Kidney tubule cell (primary cell): ENCODE results near the gene GSTM2.

Source experiments
- DNase-seq: peaks from one replicate; pipeline ENCODE4 v3.0.0-alpha.2; 2018; ENCODE audit warnings: low spot score

The GSTM2 gene

DNA sequence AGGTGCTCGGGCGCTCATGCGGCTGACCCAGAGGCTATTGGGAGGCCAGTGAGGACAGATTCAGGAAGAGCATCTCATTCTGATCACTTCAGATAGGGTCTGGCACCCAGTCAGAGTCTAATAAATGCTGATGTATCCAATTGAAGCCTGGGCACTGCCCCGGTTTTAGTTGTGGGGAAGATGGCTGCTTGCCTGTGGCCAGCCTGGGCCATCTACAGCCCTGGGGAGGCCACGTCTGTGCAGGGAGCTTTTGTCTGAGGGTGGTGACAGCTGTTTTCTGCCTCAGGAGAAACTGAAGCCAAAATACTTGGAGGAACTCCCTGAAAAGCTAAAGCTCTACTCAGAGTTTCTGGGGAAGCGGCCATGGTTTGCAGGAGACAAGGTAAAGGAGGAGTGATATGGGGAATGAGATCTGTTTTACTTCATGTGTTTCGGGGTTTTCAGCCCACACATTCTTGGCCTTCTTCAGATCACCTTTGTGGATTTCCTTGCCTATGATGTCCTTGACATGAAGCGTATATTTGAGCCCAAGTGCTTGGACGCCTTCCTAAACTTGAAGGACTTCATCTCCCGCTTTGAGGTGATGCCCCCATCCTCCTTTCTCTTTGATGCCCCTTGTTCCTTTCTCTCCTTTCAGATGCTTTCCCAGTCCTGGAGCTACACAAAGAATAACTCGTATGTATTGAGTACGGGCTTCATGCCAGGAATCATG is 47.0 kb downstream of the GSTM2 start:
- peak; percentile 0 for DNase-seq

DNA sequence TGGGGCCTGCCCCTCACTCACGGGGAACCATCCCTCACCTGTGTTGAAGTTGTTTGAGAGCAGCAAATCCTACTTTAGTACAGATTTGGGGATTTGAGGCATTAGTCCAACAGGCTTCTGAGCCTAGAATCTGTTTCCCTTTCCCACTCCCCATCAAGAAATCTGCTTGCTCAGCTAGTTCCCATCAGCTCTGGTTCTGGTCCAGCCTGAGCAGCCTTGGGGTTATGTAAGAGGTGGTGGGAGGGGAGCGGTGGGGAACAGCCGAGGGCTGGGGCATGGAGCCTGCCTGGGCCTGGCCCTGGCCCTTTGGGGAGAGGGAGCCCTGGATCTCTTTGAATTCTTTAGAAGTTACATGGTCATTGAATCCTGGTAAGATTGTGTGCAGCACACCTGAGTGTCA is 48.3 kb downstream of the GSTM2 start:
- DNase-seq: no peak

DNA sequence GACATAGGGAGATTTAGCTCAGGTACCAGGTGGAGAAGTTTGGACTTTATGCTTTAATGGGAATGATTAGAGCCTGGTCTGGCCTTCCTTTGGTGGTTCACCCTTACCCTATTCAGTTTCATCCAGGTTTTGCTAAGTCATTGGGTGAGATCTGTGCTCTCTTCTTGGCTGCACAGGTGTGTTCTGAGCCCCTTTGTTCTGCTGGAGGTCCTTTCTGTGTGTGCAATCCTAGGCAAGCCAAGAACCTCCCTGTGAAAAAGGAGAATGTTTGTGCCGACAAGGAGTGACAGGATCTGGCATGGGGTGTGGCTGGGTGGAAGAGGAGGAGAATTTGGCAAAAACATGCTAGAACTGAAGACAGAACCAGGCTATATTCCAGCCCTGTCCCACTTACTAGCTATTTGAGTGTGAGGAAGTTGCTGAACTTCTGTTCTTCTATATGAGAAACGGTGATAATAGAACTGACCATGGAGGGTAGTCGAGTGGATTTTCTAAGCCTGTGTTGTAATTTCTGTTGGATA is 48.8 kb downstream of the GSTM2 start:
- no peak for DNase-seq

DNA sequence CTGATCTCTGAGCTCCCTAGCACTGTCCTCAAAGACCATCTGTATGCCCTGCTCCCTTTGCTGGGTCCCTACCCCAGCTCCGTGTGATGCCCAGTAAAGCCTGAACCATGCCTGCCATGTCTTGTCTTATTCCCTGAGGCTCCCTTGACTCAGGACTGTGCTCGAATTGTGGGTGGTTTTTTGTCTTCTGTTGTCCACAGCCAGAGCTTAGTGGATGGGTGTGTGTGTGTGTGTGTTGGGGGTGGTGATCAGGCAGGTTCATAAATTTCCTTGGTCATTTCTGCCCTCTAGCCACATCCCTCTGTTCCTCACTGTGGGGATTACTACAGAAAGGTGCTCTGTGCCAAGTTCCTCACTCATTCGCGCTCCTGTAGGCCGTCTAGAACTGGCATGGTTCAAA is 49.9 kb downstream of the GSTM2 start:
- no peak for DNase-seq

DNA sequence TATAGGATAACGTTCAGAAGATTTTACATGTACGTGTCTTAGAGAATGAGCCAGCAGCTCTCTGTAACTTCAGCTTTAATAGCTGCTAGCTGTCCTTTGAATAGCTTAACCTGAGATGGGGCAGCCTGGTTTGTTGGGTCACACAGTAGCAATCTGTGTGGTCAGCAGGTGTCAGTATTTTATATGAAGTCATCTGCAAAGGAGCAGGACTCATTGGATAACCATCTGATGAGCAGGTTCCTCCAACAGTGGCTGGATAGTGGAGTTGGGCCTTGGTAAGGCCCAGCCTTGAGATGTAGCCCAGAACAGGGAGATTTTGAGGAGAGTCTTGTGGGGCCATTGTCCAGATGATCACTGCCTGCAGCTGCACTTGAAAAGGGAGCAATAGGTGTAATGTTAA is 50.6 kb downstream of the GSTM2 start:
- DNase-seq: peak; percentile 73

DNA sequence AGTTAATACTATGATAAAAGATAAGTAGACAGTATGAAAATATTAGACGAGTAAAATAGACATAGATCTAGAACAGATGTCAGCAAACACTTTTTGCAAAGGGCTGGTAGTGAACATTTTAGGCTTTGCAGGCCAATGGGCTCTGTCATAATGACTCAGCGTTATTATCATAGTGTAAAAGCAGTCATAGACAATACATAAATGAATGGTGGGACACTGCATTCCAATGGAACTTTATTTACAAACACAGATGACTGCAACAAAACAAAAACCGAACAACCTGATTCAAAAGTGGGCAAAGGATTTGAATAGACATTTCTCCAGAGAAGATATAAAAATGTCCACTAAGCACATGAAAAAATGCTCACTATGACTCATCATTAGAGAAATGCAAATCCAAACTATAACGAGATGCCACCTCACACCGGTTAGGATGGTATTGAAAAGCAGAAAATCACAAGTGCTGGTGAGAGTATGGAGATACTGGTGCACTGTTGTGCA is 51.5 kb downstream of the GSTM2 start:
- no peak for DNase-seq

DNA sequence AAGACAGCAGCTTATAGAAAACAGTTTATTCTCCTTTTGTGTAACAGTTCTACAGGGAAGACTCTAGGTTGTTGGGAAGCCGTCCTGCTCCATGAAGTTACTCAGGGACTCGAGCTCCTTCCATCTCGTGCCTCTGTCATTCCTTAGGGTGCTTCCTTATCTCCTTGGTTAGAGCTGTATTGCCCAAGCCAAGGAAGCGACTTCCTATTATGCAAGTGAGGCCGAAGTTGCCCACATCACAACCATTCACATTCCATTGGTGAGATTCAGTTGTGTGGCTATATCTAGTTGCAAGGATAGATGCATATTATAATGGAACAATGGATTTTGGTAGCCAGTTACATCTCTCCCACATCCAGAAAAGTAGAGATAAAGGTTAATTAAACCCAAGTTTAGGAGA is 53.2 kb downstream of the GSTM2 start:
- no peak for DNase-seq

DNA sequence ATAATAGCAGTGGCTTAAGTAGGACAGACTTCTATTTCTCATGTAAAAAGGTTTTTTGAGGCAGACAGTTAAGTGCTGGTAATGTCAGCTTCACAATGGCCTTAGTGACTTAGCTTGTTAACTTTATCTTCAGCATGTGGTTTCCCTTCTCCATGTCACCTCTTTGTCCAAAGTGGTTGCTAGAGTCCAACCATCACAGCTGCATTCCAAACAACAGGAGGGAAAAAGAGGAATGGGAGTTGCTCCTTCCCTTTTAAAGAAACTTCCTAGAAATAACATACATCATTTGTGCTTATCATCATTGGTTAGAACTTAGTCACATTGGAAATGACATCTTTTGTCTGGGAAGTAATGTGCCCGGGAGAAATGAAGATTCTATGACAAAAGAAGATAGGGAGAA is 54.1 kb downstream of the GSTM2 start:
- no peak for DNase-seq

DNA sequence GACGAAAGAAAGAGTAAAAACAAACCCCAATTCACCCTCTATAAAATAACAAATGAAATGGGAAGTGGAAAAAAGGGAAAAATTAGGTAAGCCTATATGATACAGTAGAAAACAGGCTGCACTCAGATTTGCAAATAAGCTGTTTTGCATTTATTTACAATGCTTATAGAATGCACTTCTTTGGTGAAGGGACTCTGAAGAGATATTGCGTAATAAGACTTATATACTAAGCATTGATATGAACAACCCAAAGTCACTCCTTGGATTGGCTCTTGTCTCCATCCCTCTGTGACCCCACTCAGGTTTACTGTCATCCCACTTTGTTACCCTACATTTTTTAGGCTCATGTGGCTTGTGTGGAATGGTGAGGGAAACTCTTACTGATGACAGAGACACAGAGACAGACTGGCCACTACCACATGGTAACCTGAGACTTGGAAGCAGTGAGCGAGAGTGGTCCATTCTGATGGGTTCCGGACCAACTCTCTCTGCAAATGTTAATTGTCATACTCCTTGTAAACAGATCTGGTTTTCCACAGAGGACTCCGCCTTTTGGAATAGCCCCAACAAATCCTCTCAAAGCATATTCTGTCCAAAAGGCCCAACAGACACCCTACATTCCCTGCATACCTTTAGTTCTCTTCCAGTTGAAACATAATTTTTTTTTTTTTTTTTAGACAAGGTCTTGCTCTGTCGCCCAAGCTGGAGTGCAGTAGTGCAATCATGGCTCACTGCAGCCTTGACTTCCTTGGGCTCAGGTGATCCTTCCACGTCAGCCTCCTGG is 55.2 kb downstream of the GSTM2 start:
- peak; percentile 67 for DNase-seq
